ENCODE measurements around the gene MLYCD. TPM values are rescaled to one million over a fixed set of nuclear protein-coding genes. Genes with fewer than 3 reads are reported as not detected.
"Not testable (repeated sequence)": the region's sequence is repeated elsewhere in the genome, so short reads cannot be mapped to it uniquely, and the experiment has no call there.

Gene MLYCD
- total and polyA plus RNA-seq, 4 donors, result 4.1 to 7.7 (median 4.8) TPM

- DNase-seq (ENCODE audit: low read depth in 4 of 6, low spot score in 6 of 6), result no peak
- H3K4me3 ChIP-seq (ENCODE audit: low read depth, low read length), result no peak overlapping the region
- H3K27me3 ChIP-seq (ENCODE audit: control insufficient read depth, insufficient read depth, low read length), result no peaks in the 10 kb centered on the region
- peaks cover 28% of the 10 kb centered on the region for H3K36me3 ChIP-seq (ENCODE audit: control insufficient read depth, insufficient read depth, low read length)
- WGBS (ENCODE audit: insufficient coverage), result 73% methylated on average over 1 of the region's 2 CpGs
- peaks cover 12% of the 10 kb centered on the region for H3K4me1 ChIP-seq (ENCODE audit: control insufficient read depth, insufficient read depth, low read length)
- H3K9me3 ChIP-seq (ENCODE audit: control insufficient read depth, insufficient read depth, low read length), result no peaks in the 10 kb centered on the region
- H3K27ac ChIP-seq (ENCODE audit: low read depth, low read length), result no peak overlapping the region
These were observed 38.4 kb downstream of the MLYCD start for GRCh38 chr16:83937267-83937666.

GRCh38 chr16:83937922-83938885 is 39.3 kb downstream of the MLYCD start:
- Histone ChIP-seq H3K9me3 (ENCODE audit: control insufficient read depth, insufficient read depth, low read length) (no peaks in the 10 kb centered on the region), H3K27ac (ENCODE audit: low read depth, low read length) (no peak overlapping the region), H3K4me1 (ENCODE audit: control insufficient read depth, insufficient read depth, low read length) (peaks cover 12% of the 10 kb centered on the region), H3K27me3 (ENCODE audit: control insufficient read depth, insufficient read depth, low read length) (no peaks in the 10 kb centered on the region), H3K4me3 (ENCODE audit: low read depth, low read length) (no peak overlapping the region), H3K36me3 (ENCODE audit: control insufficient read depth, insufficient read depth, low read length) (peaks cover 18% of the 10 kb centered on the region)
- DNase-seq (ENCODE audit: low read depth in 4 of 6, low spot score in 6 of 6), result no peak
- WGBS (ENCODE audit: insufficient coverage), result 91% methylated on average over 10 of the region's 18 CpGs

GRCh38 chr16:83939266-83939855 is 40.4 kb downstream of the MLYCD start:
- no peaks in the 10 kb centered on the region for H3K27me3 ChIP-seq (ENCODE audit: control insufficient read depth, insufficient read depth, low read length)
- 87% methylated on average over 12 of the region's 12 CpGs for WGBS (ENCODE audit: insufficient coverage)
- H3K4me1 ChIP-seq (ENCODE audit: control insufficient read depth, insufficient read depth, low read length), result peaks cover 12% of the 10 kb centered on the region
- no peak overlapping the region for H3K27ac ChIP-seq (ENCODE audit: low read depth, low read length)
- peaks cover 12% of the 10 kb centered on the region for H3K36me3 ChIP-seq (ENCODE audit: control insufficient read depth, insufficient read depth, low read length)
- H3K9me3 ChIP-seq (ENCODE audit: control insufficient read depth, insufficient read depth, low read length), result no peaks in the 10 kb centered on the region
- no peak overlapping the region for H3K4me3 ChIP-seq (ENCODE audit: low read depth, low read length)
- DNase-seq (ENCODE audit: low read depth in 4 of 6, low spot score in 6 of 6), result no peak

GRCh38 chr16:83940119-83940518 is 41.2 kb downstream of the MLYCD start:
- peaks cover 12% of the 10 kb centered on the region for H3K4me1 ChIP-seq (ENCODE audit: control insufficient read depth, insufficient read depth, low read length)
- H3K4me3 ChIP-seq (ENCODE audit: low read depth, low read length), result no peak overlapping the region
- peaks cover 9% of the 10 kb centered on the region for H3K36me3 ChIP-seq (ENCODE audit: control insufficient read depth, insufficient read depth, low read length)
- no peak for DNase-seq (ENCODE audit: low read depth in 4 of 6, low spot score in 6 of 6)
- 60% methylated on average over 10 of the region's 12 CpGs for WGBS (ENCODE audit: insufficient coverage)
- H3K9me3 ChIP-seq (ENCODE audit: control insufficient read depth, insufficient read depth, low read length), result no peaks in the 10 kb centered on the region
- H3K27ac ChIP-seq (ENCODE audit: low read depth, low read length), result no peak overlapping the region
- H3K27me3 ChIP-seq (ENCODE audit: control insufficient read depth, insufficient read depth, low read length), result no peaks in the 10 kb centered on the region

- H3K36me3 ChIP-seq (ENCODE audit: control insufficient read depth, insufficient read depth, low read length), result peaks cover 6% of the 10 kb centered on the region
- no peaks in the 10 kb centered on the region for H3K9me3 ChIP-seq (ENCODE audit: control insufficient read depth, insufficient read depth, low read length)
- 64% methylated on average over 28 of the region's 28 CpGs for WGBS (ENCODE audit: insufficient coverage)
- H3K4me1 ChIP-seq (ENCODE audit: control insufficient read depth, insufficient read depth, low read length), result peaks cover 12% of the 10 kb centered on the region
- no peak overlapping the region for H3K4me3 ChIP-seq (ENCODE audit: low read depth, low read length)
- H3K27ac ChIP-seq (ENCODE audit: low read depth, low read length), result no peak overlapping the region
- DNase-seq (ENCODE audit: low read depth in 4 of 6, low spot score in 6 of 6), result peak in 1 of 6 donors; percentile 65
- no peaks in the 10 kb centered on the region for H3K27me3 ChIP-seq (ENCODE audit: control insufficient read depth, insufficient read depth, low read length)
These were observed 41.9 kb downstream of the MLYCD start for GRCh38 chr16:83940630-83941378.

- not testable (repeated sequence) for H3K9me3 ChIP-seq (ENCODE audit: control insufficient read depth, insufficient read depth, low read length); H3K27ac ChIP-seq (ENCODE audit: low read depth, low read length); H3K36me3 ChIP-seq (ENCODE audit: control insufficient read depth, insufficient read depth, low read length); H3K4me3 ChIP-seq (ENCODE audit: low read depth, low read length); H3K27me3 ChIP-seq (ENCODE audit: control insufficient read depth, insufficient read depth, low read length); DNase-seq (ENCODE audit: low read depth in 4 of 6, low spot score in 6 of 6)
- H3K4me1 ChIP-seq (ENCODE audit: control insufficient read depth, insufficient read depth, low read length), result peaks cover 12% of the 10 kb centered on the region
- WGBS (ENCODE audit: insufficient coverage), result 100% methylated on average over 8 of the region's 9 CpGs
These were observed 42.6 kb downstream of the MLYCD start for GRCh38 chr16:83941546-83941945.

- Histone ChIP-seq H3K4me1 (ENCODE audit: control insufficient read depth, insufficient read depth, low read length) (peaks cover 12% of the 10 kb centered on the region), H3K27ac (ENCODE audit: low read depth, low read length) (no peak overlapping the region), H3K27me3 (ENCODE audit: control insufficient read depth, insufficient read depth, low read length) (no peaks in the 10 kb centered on the region), H3K4me3 (ENCODE audit: low read depth, low read length) (no peak overlapping the region), H3K36me3 (ENCODE audit: control insufficient read depth, insufficient read depth, low read length) (peaks cover 5% of the 10 kb centered on the region), H3K9me3 (ENCODE audit: control insufficient read depth, insufficient read depth, low read length) (no peaks in the 10 kb centered on the region)
- no peak for DNase-seq (ENCODE audit: low read depth in 4 of 6, low spot score in 6 of 6)
- 90% methylated on average over 14 of the region's 14 CpGs for WGBS (ENCODE audit: insufficient coverage)
These were observed 43.2 kb downstream of the MLYCD start for GRCh38 chr16:83942074-83942473.

GRCh38 chr16:83942815-83943515 is 44.0 kb downstream of the MLYCD start:
- no peaks in the 10 kb centered on the region for H3K9me3 ChIP-seq (ENCODE audit: control insufficient read depth, insufficient read depth, low read length)
- peaks cover 9% of the 10 kb centered on the region for H3K36me3 ChIP-seq (ENCODE audit: control insufficient read depth, insufficient read depth, low read length)
- no peak for DNase-seq (ENCODE audit: low read depth in 4 of 6, low spot score in 6 of 6)
- H3K27me3 ChIP-seq (ENCODE audit: control insufficient read depth, insufficient read depth, low read length), result no peaks in the 10 kb centered on the region
- no peak overlapping the region for H3K27ac ChIP-seq (ENCODE audit: low read depth, low read length)
- peaks cover 12% of the 10 kb centered on the region for H3K4me1 ChIP-seq (ENCODE audit: control insufficient read depth, insufficient read depth, low read length)
- WGBS (ENCODE audit: insufficient coverage), result 72% methylated on average over 9 of the region's 11 CpGs
- H3K4me3 ChIP-seq (ENCODE audit: low read depth, low read length), result no peak overlapping the region

- Histone ChIP-seq H3K4me3 (ENCODE audit: low read depth, low read length) (no peak overlapping the region), H3K4me1 (ENCODE audit: control insufficient read depth, insufficient read depth, low read length) (peaks cover 12% of the 10 kb centered on the region), H3K27ac (ENCODE audit: low read depth, low read length) (no peak overlapping the region), H3K27me3 (ENCODE audit: control insufficient read depth, insufficient read depth, low read length) (no peaks in the 10 kb centered on the region), H3K36me3 (ENCODE audit: control insufficient read depth, insufficient read depth, low read length) (peaks cover 9% of the 10 kb centered on the region), H3K9me3 (ENCODE audit: control insufficient read depth, insufficient read depth, low read length) (no peaks in the 10 kb centered on the region)
- DNase-seq (ENCODE audit: low read depth in 4 of 6, low spot score in 6 of 6), result no peak
- whole genome bisulfite sequencing (ENCODE audit: insufficient coverage), result 95% methylated on average over 9 of the region's 10 CpGs
These were observed 44.7 kb downstream of the MLYCD start for GRCh38 chr16:83943516-83944050.

All from spinal cord (tissue), 10 donors.